Measurements from ENCODE around the gene TMEFF1.

DNA sequence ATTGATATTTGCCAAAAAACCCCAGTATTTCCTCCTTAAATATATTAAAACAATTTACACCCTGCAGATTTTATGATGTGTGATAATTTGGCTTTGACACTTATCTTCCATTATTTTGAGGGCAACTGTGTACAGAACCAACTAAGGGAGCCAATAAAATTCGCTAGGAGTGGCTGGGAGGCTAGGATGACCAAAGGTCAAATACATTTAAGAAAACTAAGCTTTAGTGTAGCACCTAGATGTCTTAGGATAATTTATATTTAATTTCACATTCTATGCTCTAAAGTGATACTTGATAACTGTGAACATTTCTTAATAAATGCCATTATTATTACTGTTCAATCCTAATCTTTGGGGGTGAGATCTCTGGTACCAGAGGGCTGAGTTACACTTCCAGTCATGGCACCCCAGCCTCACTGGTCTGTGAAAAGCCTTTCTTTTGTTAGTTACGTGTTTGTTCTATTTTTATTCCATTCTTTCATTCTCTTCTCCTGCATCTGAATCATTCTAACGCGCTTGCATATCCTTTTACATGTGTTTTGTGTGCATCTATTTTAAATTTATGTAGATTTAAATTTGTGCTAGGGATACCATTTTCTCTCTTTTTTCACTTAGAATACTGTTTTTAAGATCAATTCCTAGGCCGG, 26.9 kb upstream of the TMEFF1 start:
- TF ChIP-seq EZH2 (IDR thresholded peaks at IDR 0.05; ENCODE audit: borderline replicate concordance, control insufficient read depth, low read depth, low read length): no peak
- TF ChIP-seq, protein P1, sequence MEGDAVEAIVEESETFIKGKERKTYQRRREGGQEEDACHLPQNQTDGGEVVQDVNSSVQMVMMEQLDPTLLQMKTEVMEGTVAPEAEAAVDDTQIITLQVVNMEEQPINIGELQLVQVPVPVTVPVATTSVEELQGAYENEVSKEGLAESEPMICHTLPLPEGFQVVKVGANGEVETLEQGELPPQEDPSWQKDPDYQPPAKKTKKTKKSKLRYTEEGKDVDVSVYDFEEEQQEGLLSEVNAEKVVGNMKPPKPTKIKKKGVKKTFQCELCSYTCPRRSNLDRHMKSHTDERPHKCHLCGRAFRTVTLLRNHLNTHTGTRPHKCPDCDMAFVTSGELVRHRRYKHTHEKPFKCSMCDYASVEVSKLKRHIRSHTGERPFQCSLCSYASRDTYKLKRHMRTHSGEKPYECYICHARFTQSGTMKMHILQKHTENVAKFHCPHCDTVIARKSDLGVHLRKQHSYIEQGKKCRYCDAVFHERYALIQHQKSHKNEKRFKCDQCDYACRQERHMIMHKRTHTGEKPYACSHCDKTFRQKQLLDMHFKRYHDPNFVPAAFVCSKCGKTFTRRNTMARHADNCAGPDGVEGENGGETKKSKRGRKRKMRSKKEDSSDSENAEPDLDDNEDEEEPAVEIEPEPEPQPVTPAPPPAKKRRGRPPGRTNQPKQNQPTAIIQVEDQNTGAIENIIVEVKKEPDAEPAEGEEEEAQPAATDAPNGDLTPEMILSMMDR (IDR thresholded peaks at IDR 0.05 in 2 of 3, conservative IDR thresholded peaks at IDR 0.05 in 1 of 3; ENCODE audit: control insufficient read depth in 2 of 3, extremely low read depth in 1 of 3, insufficient read depth in 1 of 3, low read depth in 3 of 3, low read length in 3 of 3): no peak
- no peak for TF ChIP-seq NFYB (IDR thresholded peaks at IDR 0.05; ENCODE audit: insufficient read depth, low read depth, low read length)
- TF ChIP-seq, protein P2, sequence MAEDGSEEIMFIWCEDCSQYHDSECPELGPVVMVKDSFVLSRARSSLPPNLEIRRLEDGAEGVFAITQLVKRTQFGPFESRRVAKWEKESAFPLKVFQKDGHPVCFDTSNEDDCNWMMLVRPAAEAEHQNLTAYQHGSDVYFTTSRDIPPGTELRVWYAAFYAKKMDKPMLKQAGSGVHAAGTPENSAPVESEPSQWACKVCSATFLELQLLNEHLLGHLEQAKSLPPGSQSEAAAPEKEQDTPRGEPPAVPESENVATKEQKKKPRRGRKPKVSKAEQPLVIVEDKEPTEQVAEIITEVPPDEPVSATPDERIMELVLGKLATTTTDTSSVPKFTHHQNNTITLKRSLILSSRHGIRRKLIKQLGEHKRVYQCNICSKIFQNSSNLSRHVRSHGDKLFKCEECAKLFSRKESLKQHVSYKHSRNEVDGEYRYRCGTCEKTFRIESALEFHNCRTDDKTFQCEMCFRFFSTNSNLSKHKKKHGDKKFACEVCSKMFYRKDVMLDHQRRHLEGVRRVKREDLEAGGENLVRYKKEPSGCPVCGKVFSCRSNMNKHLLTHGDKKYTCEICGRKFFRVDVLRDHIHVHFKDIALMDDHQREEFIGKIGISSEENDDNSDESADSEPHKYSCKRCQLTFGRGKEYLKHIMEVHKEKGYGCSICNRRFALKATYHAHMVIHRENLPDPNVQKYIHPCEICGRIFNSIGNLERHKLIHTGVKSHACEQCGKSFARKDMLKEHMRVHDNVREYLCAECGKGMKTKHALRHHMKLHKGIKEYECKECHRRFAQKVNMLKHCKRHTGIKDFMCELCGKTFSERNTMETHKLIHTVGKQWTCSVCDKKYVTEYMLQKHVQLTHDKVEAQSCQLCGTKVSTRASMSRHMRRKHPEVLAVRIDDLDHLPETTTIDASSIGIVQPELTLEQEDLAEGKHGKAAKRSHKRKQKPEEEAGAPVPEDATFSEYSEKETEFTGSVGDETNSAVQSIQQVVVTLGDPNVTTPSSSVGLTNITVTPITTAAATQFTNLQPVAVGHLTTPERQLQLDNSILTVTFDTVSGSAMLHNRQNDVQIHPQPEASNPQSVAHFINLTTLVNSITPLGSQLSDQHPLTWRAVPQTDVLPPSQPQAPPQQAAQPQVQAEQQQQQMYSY (CRISPR knock-in tag; IDR thresholded peaks at IDR 0.05): no peak
- TF ChIP-seq, protein P3, sequence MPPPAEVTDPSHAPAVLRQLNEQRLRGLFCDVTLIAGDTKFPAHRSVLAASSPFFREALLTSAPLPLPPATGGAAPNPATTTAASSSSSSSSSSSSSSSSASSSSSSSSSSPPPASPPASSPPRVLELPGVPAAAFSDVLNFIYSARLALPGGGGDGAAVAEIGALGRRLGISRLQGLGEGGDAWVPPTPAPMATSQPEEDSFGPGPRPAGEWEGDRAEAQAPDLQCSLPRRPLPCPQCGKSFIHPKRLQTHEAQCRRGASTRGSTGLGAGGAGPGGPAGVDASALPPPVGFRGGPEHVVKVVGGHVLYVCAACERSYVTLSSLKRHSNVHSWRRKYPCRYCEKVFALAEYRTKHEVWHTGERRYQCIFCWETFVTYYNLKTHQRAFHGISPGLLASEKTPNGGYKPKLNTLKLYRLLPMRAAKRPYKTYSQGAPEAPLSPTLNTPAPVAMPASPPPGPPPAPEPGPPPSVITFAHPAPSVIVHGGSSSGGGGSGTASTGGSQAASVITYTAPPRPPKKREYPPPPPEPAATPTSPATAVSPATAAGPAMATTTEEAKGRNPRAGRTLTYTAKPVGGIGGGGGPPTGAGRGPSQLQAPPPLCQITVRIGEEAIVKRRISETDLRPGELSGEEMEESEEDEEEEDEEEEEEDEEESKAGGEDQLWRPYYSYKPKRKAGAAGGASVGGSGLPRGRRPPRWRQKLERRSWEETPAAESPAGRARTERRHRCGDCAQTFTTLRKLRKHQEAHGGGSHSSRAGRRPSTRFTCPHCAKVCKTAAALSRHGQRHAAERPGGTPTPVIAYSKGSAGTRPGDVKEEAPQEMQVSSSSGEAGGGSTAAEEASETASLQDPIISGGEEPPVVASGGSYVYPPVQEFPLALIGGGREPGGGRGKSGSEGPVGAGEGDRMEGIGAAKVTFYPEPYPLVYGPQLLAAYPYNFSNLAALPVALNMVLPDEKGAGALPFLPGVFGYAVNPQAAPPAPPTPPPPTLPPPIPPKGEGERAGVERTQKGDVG (CRISPR knock-in tag; IDR thresholded peaks at IDR 0.05): no peak
- TF ChIP-seq, protein P4, sequence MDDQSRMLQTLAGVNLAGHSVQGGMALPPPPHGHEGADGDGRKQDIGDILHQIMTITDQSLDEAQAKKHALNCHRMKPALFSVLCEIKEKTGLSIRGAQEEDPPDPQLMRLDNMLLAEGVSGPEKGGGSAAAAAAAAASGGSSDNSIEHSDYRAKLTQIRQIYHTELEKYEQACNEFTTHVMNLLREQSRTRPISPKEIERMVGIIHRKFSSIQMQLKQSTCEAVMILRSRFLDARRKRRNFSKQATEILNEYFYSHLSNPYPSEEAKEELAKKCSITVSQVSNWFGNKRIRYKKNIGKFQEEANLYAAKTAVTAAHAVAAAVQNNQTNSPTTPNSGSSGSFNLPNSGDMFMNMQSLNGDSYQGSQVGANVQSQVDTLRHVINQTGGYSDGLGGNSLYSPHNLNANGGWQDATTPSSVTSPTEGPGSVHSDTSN (IDR thresholded peaks at IDR 0.05; ENCODE audit: insufficient replicate concordance, low read depth, low read length): no peak
- no peak for TF ChIP-seq SMC3 (IDR thresholded peaks at IDR 0.05; ENCODE audit: borderline replicate concordance, low read length)
- no peak for TF ChIP-seq EP300 (IDR thresholded peaks at IDR 0.05; ENCODE audit: borderline replicate concordance in 1 of 2, control insufficient read depth in 1 of 2, low read depth in 2 of 2, low read length in 2 of 2)
- no peak for TF ChIP-seq SP1 (IDR thresholded peaks at IDR 0.05; ENCODE audit: low read depth, low read length)
- TF ChIP-seq ZNF274 (IDR thresholded peaks at IDR 0.05; ENCODE audit: insufficient read depth, insufficient read length): no peak
- no peak for TF ChIP-seq CHD2 (IDR thresholded peaks at IDR 0.05; ENCODE audit: borderline replicate concordance, low read depth, low read length)
- TF ChIP-seq, protein P5, sequence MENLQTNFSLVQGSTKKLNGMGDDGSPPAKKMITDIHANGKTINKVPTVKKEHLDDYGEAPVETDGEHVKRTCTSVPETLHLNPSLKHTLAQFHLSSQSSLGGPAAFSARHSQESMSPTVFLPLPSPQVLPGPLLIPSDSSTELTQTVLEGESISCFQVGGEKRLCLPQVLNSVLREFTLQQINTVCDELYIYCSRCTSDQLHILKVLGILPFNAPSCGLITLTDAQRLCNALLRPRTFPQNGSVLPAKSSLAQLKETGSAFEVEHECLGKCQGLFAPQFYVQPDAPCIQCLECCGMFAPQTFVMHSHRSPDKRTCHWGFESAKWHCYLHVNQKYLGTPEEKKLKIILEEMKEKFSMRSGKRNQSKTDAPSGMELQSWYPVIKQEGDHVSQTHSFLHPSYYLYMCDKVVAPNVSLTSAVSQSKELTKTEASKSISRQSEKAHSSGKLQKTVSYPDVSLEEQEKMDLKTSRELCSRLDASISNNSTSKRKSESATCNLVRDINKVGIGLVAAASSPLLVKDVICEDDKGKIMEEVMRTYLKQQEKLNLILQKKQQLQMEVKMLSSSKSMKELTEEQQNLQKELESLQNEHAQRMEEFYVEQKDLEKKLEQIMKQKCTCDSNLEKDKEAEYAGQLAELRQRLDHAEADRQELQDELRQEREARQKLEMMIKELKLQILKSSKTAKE (IDR thresholded peaks at IDR 0.05; ENCODE audit: low read depth, poor library complexity, severe bottlenecking): no peak

All from GM12878 (cell line).